HG02884 (cell line): ENCODE measurements around the gene ZGLP1.

Source experiments
- ATAC-seq: cut with Tn5 transposase; IDR thresholded peaks from one replicate; pipeline ENCODE4 v1.9.1; 2021; ENCODE audit warnings: mild to moderate bottlenecking, moderate library complexity; ENCODE audit not compliant: unreplicated experiment

Gene ZGLP1

DNA sequence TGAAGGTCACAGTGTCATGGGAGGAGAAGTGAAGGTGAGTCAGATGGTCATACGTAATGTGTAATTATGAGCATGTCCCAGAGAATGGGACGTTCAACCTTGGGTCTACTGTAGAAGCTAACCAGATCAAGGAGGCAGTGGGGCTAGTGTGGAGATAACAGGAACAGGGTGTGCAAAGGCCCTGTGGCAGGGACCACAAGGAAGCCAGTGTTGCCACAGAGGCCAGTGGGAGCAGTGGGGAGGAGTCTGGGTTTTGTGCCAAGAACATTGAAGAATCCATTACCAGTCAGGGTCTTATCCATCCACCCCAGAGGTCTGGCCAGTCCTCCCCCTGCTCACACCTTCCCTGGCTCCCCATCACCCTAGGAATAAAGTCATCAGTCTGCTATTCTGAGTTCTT lies 54.3 kb downstream of the ZGLP1 start:
- ATAC-seq = no peak
